NAMALWA (cell line): ENCODE results near the gene VSNL1.

ENCODE experiments used
- DNase-seq: peaks from one replicate; pipeline ENCODE4 v3.0.0-alpha.2; 2015; ENCODE audit warnings: low spot score

Gene VSNL1

GRCh38 chr2:17583166-17583565 lies 42.7 kb downstream of the VSNL1 start:
- DNase-seq = no peak

DNA sequence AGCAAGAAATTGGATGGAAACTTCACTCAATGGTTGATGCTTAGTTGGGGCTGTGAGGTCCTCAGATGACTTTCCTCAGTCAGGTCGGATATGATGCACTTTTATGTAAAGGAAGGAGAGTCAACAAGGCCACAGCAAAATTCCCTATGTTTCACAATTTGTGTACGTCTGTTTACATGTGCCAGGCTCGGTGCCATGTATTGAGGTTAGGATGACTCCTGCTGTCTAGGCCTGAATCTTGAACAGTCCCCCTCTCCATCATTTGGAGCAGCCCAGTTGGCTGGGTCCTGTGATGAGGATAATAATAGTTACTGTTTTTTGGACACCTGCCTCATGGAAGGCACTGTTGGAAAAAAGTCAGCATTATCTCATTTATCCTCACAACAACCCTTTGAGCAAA lies 43.1 kb downstream of the VSNL1 start:
- DNase-seq = no peak

- no peak for DNase-seq
Observed at GRCh38 chr2:17584689-17585088, 44.2 kb downstream of the VSNL1 start.

GRCh38 chr2:17587469-17587868 lies 47.0 kb downstream of the VSNL1 start:
- DNase-seq = no peak

DNA sequence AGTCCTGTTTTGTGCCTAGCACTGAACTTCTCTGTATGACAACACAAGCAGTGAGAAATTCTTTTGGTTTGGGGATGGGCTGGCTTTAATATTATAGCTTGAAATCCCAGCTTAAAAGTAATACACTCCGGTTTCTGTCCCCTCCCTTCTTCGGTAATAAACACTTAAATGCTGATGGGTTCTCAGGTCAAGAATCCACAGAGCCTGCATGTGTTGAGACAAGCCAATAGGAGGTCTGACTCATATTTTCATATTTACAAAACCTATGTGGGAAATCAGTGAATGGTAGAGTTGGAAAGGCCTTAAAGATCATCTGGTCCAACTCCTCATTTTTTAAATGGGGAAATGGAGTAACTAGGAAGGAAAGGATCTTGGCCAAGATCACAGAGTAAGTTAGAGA lies 47.5 kb downstream of the VSNL1 start:
- DNase-seq = no peak

DNA sequence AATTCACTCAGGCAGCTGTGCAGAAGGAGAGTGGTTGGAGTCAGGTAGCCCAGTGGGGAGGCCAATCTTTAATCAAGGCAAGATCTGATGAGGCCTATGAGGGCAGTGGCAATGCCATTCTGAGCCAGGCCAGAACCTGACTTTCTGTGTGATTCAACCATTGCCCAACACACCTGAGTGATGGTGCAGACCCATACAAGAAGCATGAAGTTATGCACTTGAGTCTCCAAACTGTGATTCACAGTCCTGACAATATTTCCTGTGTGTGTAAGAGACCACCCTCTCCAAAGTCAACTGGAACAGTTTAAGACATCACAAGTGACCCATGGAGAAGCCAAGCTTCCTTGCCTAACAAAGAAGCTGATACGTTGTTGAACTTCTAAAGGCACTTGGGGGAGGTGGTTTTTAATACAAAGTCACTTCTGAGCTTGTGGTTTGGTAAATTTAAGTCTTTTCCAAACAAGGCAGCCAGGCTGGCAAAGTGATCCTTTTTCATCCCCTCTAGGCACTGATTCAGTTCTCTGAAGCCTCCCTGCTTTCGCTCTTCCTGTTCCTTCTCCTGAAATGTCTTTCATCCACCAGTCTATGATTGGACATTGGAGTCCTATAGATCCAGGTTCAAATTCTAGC lies 49.0 kb downstream of the VSNL1 start:
- DNase-seq = no peak

- no peak for DNase-seq
Observed at GRCh38 chr2:17590342-17590911, 49.9 kb downstream of the VSNL1 start.

DNA sequence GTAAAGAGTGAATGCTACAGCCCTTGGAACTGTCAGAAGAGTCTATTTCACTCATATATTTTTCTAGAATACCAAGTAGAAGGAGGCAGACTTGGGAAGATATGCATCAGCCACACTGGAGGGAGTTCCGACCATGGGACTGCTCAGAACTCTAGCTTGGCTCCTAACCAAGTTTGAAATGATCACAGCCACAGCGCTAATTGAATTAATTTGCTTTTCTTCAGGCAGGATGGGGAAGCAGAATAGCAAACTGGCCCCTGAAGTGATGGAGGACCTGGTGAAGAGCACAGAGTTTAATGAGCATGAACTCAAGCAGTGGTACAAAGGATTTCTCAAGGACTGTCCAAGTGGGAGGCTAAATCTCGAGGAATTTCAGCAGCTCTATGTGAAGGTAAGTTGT lies 51.4 kb downstream of the VSNL1 start:
- DNase-seq = no peak

DNA sequence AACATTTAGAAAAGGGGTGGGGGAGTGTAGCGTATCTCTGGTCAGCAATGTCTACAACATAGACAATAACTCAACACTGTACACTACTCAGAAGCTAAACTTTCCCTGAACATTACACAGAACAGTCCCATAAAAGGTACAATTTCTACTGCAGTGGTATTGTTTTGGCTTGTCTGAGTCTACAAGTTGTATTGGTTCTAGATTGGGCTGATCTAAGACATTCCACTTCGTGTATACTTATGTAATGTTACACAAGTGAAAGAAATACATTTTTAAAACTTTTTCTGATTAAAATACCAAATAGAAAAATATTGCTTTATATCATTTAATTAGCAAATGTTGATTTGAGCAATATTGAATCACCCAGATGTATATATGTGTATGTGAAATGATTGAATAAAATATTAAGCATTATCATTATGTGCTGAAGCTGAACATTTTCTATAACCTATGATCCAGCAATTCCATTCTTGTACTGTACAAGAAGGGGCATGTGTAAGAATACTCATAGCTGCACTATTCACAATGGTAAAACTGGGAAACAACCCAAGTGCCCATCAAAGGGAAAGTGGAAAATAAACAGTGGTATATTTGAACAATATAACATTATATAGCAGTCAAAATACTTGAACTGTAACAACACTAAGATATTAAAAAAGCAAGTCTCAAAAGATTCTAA lies 52.4 kb downstream of the VSNL1 start:
- no peak for DNase-seq

- DNase-seq = no peak
Observed at GRCh38 chr2:17593445-17593840, 52.9 kb downstream of the VSNL1 start.

- no peak for DNase-seq
Observed at GRCh38 chr2:17593841-17594491, 53.5 kb downstream of the VSNL1 start.

GRCh38 chr2:17594533-17595401 lies 54.3 kb downstream of the VSNL1 start:
- DNase-seq = no peak

GRCh38 chr2:17599617-17600016 lies 59.1 kb downstream of the VSNL1 start:
- no peak for DNase-seq

DNA sequence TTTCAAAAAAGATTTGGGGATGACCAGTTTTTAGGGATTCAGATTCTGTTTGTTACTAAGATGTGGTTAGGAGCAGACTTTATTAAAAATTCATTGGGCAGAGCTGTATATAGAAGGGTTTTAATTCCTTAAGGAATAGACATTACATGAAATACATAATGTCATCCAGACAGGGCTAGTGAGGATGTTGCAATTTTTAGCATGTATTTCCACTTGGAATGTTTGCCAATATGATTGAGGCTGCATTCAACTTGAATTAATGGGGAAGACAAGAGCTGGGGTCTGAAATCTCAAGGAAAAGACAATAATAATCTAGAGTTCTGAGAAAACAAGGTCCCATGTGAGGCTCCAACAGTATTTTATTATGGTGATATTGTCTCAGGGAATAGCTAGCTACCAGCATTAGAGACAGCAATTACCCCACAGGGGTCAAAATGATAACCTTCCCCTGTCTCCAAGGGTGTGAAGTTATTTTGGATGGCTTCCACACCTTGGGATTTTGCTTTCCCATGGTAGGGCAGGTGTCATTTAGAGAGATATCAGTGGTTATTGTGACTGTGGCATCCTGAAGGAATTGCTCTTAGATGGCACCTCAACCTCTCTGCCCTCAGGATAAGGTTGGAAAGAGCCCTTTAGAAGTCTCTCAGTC lies 60.2 kb downstream of the VSNL1 start:
- no peak for DNase-seq

DNA sequence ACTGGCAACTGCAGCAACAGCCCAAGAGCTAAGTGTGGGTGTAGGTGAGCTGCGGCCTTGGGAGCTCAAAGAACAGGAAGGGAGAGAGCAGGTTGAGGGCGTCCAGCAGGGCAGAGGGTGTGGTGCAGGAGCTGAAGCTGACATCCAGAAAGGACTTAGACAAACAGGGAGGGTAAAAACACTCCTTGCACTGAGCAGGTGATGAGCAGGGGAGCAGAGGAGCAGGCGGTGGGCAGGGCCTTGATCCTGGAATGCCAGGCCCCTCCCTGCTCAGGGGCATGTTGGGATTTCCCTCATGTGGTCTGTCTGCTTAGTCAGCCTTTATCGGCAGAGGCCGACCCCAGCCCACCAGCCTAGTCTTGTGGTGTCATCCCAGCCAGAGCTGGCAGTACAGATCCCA lies 63.6 kb downstream of the VSNL1 start:
- no peak for DNase-seq

GRCh38 chr2:17605696-17606095 lies 65.2 kb downstream of the VSNL1 start:
- no peak for DNase-seq

GRCh38 chr2:17606851-17607250 lies 66.4 kb downstream of the VSNL1 start:
- no peak for DNase-seq

GRCh38 chr2:17607379-17607778 lies 66.9 kb downstream of the VSNL1 start:
- DNase-seq = no peak

DNA sequence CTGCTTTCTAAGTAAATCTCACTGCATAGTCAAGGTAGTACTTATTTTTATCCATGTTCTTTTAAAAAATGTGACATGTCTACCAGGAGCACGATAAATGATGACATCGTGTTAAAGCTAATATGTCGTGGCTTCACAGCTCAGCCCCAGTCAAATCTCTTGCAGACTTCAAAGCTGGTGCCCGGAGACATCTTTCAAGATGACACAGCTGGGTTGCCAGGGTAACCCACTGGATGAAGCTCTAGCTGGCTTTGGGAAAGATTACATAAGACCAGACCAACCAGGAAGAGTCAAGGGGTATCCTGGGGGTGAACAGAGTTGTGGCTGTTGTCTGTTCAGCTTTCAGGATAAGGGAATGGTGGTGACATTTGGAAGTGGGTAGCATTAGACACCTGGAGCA lies 67.8 kb downstream of the VSNL1 start:
- no peak for DNase-seq

DNA sequence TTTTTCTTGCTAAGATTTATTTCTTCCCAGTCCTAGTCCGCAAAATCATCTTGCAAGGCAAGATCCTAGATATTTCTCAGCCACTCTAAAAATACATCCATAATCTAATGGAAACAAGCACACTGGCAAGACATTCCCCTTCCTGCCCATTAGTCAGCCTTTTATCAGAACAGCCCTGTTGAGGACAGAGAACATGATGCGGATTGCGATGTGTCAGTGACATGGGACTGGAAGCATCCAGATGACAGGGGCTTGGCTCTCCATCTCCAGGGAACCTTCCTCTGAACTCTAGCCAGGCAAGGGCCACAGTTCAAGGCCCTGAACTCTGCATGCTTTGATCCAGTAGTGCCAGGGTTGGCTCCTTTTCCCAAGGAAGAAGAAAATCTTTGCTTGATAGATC lies 70.0 kb downstream of the VSNL1 start:
- DNase-seq = no peak

- DNase-seq = no peak
Observed at GRCh38 chr2:17611036-17611435, 70.5 kb downstream of the VSNL1 start.
